Islet of Langerhans (tissue), 1 donor: ENCODE measurements around the gene PIH1D1.

Source experiments
- FAIRE-seq: peaks from one replicate; lab custom pipeline; 2011; peaks lifted over from hg19 to GRCh38; lab: Jason Lieb, UNC

The PIH1D1 gene

DNA sequence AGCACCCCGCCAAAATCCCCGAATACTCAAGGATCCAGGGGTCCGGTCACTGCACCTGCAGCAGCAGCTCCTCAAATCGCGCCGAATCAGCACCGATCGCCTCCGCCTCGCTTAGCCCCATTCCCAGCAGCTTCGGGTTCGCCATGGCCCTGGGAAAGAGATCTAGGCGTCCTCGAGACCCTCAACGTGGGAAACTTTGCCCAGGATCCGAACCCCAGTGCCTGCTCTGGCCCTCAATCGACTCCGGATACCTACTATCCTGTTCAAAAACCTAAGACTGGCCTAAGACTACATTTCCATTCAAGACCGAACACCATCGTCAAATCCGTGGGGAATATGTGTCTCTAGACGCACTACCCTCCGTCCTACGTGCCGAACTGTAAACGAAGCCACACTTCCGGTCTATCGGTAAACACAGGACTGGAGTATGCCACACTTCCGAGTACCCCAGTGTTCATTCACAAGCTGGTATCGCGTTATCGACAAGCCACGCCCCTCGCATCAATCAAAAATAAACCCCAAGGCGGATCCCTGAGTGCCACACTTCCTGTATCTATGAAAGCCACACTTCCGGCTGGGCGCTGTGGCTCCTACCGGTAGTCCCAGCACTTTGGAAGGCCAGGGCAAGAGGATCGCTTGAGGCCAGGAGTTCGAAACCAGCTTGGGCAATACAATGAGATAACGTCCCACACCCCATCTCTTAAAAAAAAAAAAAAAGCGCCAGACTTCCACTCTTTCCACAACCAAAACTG, at the start of gene PIH1D1:
TSS of gene PIH1D1 (minus strand) at position 385 of the 752 bp plus-strand sequence. CDS start at position 145, 240 bp downstream.
- FAIRE-seq = peak; percentile 75

- no peak for FAIRE-seq
These were observed 47.5 kb upstream of the PIH1D1 start for GRCh38 chr19:49499030-49499670.

GRCh38 chr19:49498475-49498874, 46.9 kb upstream of the PIH1D1 start:
- no peak for FAIRE-seq

DNA sequence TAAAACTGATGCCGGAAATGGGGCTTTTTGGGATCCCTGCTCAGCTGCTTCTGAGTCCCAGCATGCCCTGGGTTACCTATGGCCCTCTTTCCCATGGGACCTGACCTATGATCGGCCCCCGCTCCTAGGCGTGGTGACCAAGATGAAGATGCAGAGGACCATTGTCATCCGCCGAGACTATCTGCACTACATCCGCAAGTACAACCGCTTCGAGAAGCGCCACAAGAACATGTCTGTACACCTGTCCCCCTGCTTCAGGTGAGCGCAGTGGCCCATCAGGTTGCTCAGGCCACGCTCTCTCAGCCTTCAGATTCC, 46.1 kb upstream of the PIH1D1 start:
- FAIRE-seq = no peak

- FAIRE-seq = no peak
These were observed 45.6 kb upstream of the PIH1D1 start for GRCh38 chr19:49497047-49497788.

GRCh38 chr19:49496574-49497008, 45.0 kb upstream of the PIH1D1 start:
- no peak for FAIRE-seq

DNA sequence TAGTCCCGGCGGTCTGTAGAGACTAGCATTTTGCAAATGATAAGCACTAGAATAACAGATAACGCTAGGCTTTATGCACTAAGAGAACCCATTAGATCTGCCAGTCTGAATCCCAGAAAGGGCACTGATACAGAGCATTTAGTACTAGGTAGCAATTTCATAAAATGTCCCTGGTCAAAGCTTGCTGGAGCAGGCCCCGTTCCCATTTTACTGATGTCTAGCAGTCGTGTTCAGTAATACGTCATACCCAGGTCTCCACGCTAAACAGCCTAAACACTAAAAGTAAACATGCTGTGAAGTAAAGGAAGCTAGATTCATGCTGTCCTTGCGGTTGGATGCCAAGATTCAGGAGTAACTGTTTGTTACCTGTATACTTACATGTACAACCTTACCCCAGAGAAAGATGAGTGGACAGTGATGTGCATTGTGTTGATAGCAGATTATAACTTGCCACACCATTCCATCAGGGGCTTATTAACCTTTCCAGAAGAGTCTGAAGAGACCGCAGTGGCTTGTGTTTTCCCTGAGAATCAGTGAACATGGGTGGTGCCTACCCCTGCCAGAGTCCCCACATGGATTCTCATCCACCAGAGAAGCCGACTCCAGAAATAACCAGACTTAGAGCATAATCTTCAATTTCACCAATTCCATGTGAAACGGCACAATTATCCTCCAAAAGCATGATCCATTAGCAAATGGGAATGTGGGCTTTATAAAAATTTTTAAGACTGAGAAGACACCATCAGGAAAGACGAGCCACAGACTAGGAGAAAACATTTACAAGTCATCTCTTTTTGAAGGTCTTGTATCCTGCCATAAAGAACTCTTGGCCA, 41.2 kb upstream of the PIH1D1 start:
- FAIRE-seq = no peak

DNA sequence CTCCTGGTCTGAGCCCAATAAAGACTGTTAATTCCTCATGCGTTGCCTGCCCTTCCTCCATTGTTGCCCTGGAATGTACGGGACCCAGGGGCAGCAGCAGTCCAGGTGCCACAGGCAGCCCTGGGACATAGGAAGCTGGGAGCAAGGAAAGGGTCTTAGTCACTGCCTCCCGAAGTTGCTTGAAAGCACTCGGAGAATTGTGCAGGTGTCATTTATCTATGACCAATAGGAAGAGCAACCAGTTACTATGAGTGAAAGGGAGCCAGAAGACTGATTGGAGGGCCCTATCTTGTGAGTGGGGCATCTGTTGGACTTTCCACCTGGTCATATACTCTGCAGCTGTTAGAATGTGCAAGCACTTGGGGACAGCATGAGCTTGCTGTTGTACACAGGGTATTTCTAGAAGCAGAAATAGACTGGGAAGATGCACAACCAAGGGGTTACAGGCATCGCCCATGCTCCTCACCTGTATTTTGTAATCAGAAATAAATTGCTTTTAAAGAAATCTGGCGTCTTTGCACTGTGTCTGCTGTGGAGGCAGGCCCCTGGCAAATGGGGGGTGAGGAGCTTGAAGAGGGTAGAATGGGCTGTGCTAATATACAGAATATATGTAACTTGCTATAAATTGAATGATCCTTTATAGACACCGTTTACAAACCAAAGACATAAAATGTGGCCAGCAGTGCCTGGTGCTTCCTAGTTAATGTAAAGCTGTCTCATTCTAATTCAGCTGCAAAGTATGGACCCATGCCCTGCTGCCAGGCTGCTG, 40.4 kb upstream of the PIH1D1 start:
- no peak for FAIRE-seq

DNA sequence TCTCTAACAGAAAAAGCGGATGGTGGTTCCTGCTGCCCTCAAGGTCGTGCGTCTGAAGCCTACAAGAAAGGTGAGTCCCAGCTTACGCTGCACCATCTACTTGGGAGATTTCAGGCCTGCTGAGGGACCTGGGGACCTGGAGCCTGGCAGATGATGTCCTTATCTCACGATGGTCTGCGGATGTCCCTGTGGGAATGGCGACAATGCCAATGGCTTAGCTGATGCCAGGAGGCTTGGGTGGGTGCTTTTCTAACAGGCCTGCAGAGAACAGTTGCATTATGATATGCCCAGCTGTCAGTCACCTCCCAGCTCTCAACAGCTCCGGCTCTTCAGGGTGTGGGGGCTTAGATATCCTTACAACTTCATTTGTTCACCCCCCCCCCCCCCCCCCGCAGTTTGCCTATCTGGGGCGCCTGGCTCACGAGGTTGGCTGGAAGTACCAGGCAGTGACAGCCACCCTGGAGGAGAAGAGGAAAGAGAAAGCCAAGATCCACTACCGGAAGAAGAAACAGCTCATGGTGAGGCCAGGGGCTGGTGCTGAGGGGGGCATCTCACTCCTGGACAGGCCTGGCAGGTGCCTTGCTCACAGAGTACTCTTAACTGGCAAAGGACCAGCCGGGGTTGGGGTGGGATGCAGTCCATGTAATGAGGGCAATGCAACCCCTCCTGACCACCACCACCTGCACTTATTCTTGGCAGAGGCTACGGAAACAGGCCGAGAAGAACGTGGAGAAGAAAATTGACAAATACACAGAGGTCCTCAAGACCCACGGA, 39.6 kb upstream of the PIH1D1 start:
- no peak for FAIRE-seq

DNA sequence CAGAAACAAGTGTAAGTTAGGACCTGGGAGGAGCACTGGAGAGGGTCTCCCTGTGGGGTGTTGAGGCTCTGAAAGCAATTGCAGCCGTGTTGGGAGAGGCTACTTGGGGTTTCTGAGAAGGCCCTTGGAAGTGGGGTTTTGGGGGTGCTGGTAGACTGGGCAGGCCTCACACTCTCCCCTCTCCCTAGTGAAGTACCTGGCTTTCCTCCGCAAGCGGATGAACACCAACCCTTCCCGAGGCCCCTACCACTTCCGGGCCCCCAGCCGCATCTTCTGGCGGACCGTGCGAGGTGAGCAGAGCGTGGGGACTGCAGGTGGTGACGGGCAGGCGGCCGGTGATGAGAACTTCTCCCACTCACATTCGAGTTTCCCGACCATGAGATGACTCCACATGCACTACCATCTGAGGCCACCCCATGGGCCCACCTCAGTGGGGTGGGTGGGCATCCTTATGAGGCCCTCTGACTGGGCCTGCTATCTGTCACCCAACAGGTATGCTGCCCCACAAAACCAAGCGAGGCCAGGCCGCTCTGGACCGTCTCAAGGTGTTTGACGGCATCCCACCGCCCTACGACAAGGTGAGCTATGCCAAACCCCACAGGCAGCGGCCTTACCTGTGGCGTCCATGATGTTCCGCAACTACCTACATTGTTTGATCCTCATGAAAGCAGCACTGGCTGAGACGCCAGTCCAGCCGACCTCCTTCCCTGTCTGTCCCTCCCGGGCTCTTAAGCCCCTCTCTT, 38.8 kb upstream of the PIH1D1 start:
- no peak for FAIRE-seq

- no peak for FAIRE-seq
These were observed 38.1 kb upstream of the PIH1D1 start for GRCh38 chr19:49489601-49490167.

GRCh38 chr19:49488863-49489537, 37.4 kb upstream of the PIH1D1 start:
- no peak for FAIRE-seq

DNA sequence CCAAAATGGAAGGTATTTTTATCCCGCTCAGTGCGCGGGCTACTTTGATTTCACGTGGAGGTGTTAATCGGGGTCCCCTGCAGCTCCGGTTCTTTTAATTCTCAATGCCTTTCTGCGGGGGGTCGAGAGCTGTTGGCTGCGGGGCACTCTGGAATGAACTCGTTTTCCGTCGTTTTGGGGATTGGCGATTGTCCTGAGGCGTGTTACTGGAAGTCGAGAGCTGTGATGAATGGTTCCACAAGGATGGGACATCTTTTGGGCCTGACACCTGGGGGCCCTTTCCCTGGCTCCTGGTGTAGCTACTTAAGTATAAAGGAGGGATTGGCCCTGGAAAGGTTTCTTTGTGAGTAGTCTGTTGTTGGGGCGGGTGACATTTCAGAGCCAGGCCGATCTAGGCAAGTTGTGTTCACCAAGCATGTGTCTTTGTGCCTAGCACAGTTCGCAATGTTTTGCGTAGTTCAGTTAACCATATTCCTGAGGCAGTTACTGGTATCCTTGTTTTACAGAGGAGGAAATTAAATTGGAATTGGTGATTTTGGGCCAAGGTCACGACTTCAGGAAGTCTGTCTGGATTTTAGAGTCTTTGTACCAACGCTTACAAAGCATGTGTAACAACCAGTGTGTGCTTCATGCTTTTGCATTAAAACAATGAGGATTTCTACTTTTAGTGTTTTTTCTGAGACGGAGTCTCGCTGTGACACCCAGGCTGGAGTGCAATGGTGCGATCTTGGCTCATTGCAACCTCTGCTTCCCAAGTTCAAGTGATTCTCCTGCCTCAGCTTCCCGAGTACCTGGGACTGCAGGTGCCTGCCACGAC, 36.6 kb upstream of the PIH1D1 start:
- FAIRE-seq = no peak

DNA sequence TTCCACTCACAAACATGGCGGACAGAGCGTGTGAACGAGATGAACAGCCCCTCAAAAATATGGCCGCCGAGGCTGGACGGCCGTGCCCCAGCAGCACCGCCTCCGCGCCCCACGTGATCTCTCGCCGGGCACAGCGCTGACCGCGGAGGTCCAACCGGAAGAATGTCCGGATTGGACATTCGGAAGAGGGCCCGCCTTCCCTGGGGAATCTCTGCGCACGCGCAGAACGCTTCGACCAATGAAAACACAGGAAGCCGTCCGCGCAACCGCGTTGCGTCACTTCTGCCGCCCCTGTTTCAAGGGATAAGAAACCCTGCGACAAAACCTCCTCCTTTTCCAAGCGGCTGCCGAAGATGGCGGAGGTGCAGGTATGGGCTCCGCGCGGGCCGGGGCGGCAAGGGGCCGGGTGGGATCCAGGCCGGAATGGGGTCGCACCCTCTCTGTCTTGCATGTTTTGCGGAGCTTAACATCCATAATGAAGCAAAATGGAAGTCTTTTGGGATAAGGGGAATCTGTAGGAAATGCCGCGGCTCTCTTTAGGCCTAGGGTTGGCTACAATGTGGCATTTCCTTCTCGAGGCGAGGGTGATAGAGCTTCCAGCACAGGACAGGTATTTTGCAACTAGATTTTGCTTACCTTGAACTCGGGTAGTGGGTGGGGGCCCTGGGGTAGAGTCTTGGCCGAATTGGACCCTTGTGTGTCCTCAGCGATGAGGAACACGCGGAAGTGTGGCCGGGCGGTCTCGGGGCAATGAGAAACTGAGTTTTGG, 35.8 kb upstream of the PIH1D1 start, which contains the start of gene RPL13A:
TSS of gene RPL13A (plus strand) at position 332 of the 769 bp plus-strand sequence. CDS start at position 354, 22 bp downstream.
- peak; percentile 85 for FAIRE-seq

DNA sequence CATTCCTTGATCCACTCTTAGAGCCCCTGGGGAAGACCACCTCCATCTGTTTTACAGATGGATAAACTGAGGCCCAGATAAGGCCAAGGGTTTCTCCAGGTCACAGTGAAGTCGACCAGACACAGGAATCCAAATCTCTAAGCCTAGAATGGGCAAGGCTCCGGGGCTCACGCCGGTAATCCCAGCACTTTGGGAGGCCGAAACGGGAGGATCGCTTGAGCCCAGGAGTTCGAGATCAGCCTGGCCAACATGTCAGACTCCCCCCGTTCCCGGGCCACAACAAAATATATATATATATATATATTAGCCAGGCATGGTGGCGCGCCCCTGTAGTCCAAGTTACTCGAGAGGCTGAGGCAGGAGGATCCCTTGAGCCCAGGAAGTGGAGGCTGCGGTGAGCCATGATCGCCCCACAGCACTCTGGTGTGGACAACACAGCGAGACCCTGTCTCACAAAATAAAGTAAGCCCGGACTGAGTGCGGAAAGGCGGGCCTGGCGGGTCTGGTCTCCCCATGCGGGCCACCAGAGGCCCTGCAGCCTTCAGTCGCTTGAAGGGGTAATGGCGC, 35.2 kb upstream of the PIH1D1 start:
- FAIRE-seq = no peak

DNA sequence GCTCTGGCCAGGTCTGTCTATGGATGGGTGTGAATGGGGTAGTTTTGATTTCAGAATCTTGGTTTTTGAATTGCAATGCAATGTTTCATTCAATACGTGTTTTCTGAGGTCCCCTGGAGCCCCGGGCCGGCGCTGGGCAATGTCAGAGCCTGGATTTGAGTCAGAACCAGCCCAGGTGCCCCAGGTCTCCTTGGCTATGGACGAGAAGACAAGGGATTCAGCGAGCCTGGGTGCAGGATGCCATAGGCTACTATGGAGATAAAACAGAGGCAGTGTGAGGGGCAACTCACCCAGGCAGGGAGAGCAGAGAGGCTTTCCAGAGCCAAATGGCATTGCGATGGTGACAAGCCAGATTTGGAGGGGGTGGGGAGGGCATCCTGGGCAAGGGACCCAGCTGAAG, 34.6 kb upstream of the PIH1D1 start:
- no peak for FAIRE-seq
